B cell (primary cell): ENCODE measurements around the gene ABHD17C. TPM values are rescaled to one million over a fixed set of nuclear protein-coding genes. Genes with fewer than 3 reads are reported as not detected.

Experiments used
- ATAC-seq: fragments of 200-7000 bp; cut with Tn5 transposase; one replicate; pipeline ENCODE4 v1.10.0; 2021; ENCODE audit warnings: low read depth, mild to moderate bottlenecking, moderate number of reproducible peaks, moderate library complexity
- CTCF ChIA-PET: fragments of 350-600 bp; sonication (Branson Sonifier 250); formaldehyde crosslinking; loops from one replicate; lab custom pipeline; 2021; ENCODE audit warnings: antibody characterized with exemption, inconsistent platforms; lab: Charles Lee
- POLR2A ChIA-PET: fragments of 350-600 bp; sonication (Branson Sonifier 250); formaldehyde crosslinking; loops from one replicate; lab custom pipeline; 2021; ENCODE audit warnings: antibody characterized with exemption; lab: Charles Lee
- DNase-seq: peaks from one replicate; pipeline ENCODE4 v3.0.0; 2013
- H2AFZ ChIP-seq: 2 replicates; pipeline ENCODE4 v1.6.1; 2012; ENCODE audit warnings: mild to moderate bottlenecking, low read depth, low read length; ENCODE audit not compliant: insufficient read depth, poor library complexity, severe bottlenecking
- H3K27ac ChIP-seq, 2 donors: 1 replicate in 1 of 2; 2 replicates in 1 of 2; pipeline ENCODE4 v1.5.1; 2012 to 2013; ENCODE audit warnings: low read length in 2 of 2, mild to moderate bottlenecking in 2 of 2, moderate library complexity in 1 of 2
- H3K27me3 ChIP-seq, 4 experiments: fragments of 200-600 bp in 1 of 4; sonication (generic) in 1 of 4; replicated peaks in 1 of 4; 1 replicate in 2 of 4; 2 replicates in 2 of 4; pipeline versions ENCODE4 v1.6.1 to v1.7.0; 2013 to 2016; ENCODE audit warnings: low read length in 3 of 4, mild to moderate bottlenecking in 2 of 4, mixed read lengths in 1 of 4, moderate library complexity in 1 of 4; ENCODE audit not compliant: insufficient read depth in 4 of 4, control insufficient read depth in 3 of 4; ENCODE audit errors: control extremely low read depth in 1 of 4
- H3K36me3 ChIP-seq, 2 experiments: replicated peaks in 1 of 2; 1 replicate in 1 of 2; 2 replicates in 1 of 2; pipeline versions ENCODE4 v1.6.1 to v1.7.1; 2013; ENCODE audit warnings: low read length in 1 of 2; ENCODE audit not compliant: insufficient read depth in 2 of 2, control insufficient read depth in 1 of 2; ENCODE audit errors: control extremely low read depth in 1 of 2, extremely low read depth in 1 of 2
- H3K4me1 ChIP-seq, 2 donors: fragments of 200-600 bp in 1 of 2; sonication (generic) in 1 of 2; 1 replicate in 1 of 2; 2 replicates in 1 of 2; pipeline versions ENCODE4 v1.5.1 to v1.6.1; 2013 to 2017; ENCODE audit warnings: low read length in 2 of 2; ENCODE audit not compliant: control insufficient read depth in 2 of 2, insufficient read depth in 2 of 2
- H3K4me2 ChIP-seq: replicated peaks from 2 replicates; pipeline ENCODE3; 2012; ENCODE audit warnings: mild to moderate bottlenecking, low read depth, low read length; ENCODE audit not compliant: poor library complexity, severe bottlenecking
- H3K4me3 ChIP-seq, 5 experiments: fragments of 200-600 bp in 1 of 5; sonication (generic) in 1 of 5; 1 replicate in 3 of 5; 2 replicates in 2 of 5; pipeline versions ENCODE4 v1.5.1 to v1.7.0; 2011 to 2016; ENCODE audit warnings: low read length in 4 of 5, mild to moderate bottlenecking in 4 of 5, low read depth in 2 of 5, control low read depth in 1 of 5, moderate library complexity in 1 of 5; ENCODE audit not compliant: insufficient read depth in 1 of 5; ENCODE audit errors: control extremely low read depth in 1 of 5, extremely low read depth in 1 of 5
- H3K79me2 ChIP-seq: fragments of 200-600 bp; sonication (generic); one replicate; pipeline ENCODE4 v1.6.0; 2016; ENCODE audit warnings: low read length; ENCODE audit not compliant: control insufficient read depth, insufficient read depth
- H3K9ac ChIP-seq: fragments of 200-600 bp; sonication (generic); 2 replicates; pipeline ENCODE4 v1.6.1; 2017; ENCODE audit warnings: mild to moderate bottlenecking, low read length, moderate library complexity
- H3K9me3 ChIP-seq, 3 donors: one replicate each; pipeline versions ENCODE4 v1.6.1 to v1.7.1; 2013; ENCODE audit warnings: low read length in 2 of 3; ENCODE audit not compliant: control insufficient read depth in 2 of 3, insufficient read depth in 1 of 3; ENCODE audit errors: control extremely low read depth in 1 of 3
- H4K20me1 ChIP-seq: 2 replicates; pipeline ENCODE4 v1.6.0; 2012; ENCODE audit warnings: mild to moderate bottlenecking, low read length; ENCODE audit not compliant: insufficient read depth, control insufficient read depth, poor library complexity, severe bottlenecking
- H3K27ac Mint-ChIP-seq: one replicate; pipeline ENCODE4 v1.8.0; 2021; ENCODE audit warnings: mixed read lengths
- H3K27me3 Mint-ChIP-seq: one replicate; pipeline ENCODE4 v1.8.0; 2021; ENCODE audit warnings: mixed read lengths
- H3K4me1 Mint-ChIP-seq: one replicate; pipeline ENCODE4 v1.8.0; 2021; ENCODE audit warnings: mixed read lengths
- H3K4me3 Mint-ChIP-seq: one replicate; pipeline ENCODE4 v1.8.0; 2021; ENCODE audit warnings: mixed read lengths
- H3K9me3 Mint-ChIP-seq: one replicate; pipeline ENCODE4 v1.8.0; 2022; ENCODE audit warnings: mixed read lengths; ENCODE audit not compliant: insufficient read depth
- CTCF ChIP-seq: fragments of 200-600 bp; IDR thresholded peaks from one replicate; pipeline ENCODE4 v1.8.0; 2022; ENCODE audit warnings: antibody characterized with exemption, mild to moderate bottlenecking
- EZH2 ChIP-seq: IDR thresholded peaks from 2 replicates; pipeline ENCODE4 v1.6.1; 2012; ENCODE audit warnings: borderline replicate concordance, low read depth, mild to moderate bottlenecking, moderate library complexity, low read length; ENCODE audit not compliant: insufficient read depth, poor library complexity, severe bottlenecking
- WGBS: methylation state at CpG from one replicate; pipeline ENCODE4 v1.1.5; 2013; ENCODE audit warnings: missing lambda C conversion rate; ENCODE audit not compliant: insufficient coverage; 5-methylcytosine and 5-hydroxymethylcytosine counted together
- intact Hi-C: fragments of 100-400 bp; cut with micrococcal nuclease; formaldehyde crosslinking; loops from one replicate; pipeline ENCODE4 v1.10.0; 2022
- polyA plus RNA-seq: library from polyadenylated mRNA; depleted of rRNA; stranded (reverse); fragments of >200 nt; gene quantifications from 2 replicates; pipeline ENCODE4 v1.2.3, GENCODE V29; 2012
- total RNA-seq, 2 donors: library from RNA; stranded (reverse); fragments of 120-200 nt in 1 of 2; gene quantifications; 1 replicate in 1 of 2; 2 replicates in 1 of 2; pipeline versions ENCODE4 v1.2.3 to v1.2.4, GENCODE V29; 2013 to 2022

Gene ABHD17C
- total and polyA plus RNA-seq, 2 donors (not counting 1 experiment from before 2014, with no cell fraction given): 0.78 to 1.9 TPM

- TF ChIP-seq EZH2: no peak
- no peak for TF ChIP-seq CTCF
- ChIA-PET POLR2A (no interaction called here), CTCF (no interaction called here)
- Histone ChIP-seq H3K27me3 (no peaks in the 10 kb centered on the region), H3K9me3 (no peaks in the 10 kb centered on the region), H3K9ac (no peak overlapping the region), H3K4me2 (no peak overlapping the region), H3K27ac (no peak overlapping the region), H3K36me3 (no peaks in the 10 kb centered on the region), H2AFZ (no peak overlapping the region), H3K4me3 (no peak overlapping the region), H3K79me2 (no peaks in the 10 kb centered on the region), H3K4me1 (peaks cover 4 to 7% of the 10 kb centered on the region in 2 donors), H4K20me1 (no peaks in the 10 kb centered on the region)
- Mint-ChIP-seq H3K9me3 (no peaks in the 10 kb centered on the region), H3K4me3 (no peak overlapping the region), H3K4me1 (peaks cover 8% of the 10 kb centered on the region), H3K27me3 (peaks cover 7% of the 10 kb centered on the region), H3K27ac (no peak overlapping the region)
- intact Hi-C loops: loop anchor here (10.0 kb wide), 1 partner anchor 305 kb away; no protein-coding TSS in a partner anchor
- no peak for DNase-seq
- 79% methylated on average over 2 of the region's 5 CpGs for WGBS
- no peak for ATAC-seq
Measured at GRCh38 chr15:80689716-80690115, 5.4 kb upstream of the ABHD17C start.

- POLR2A ChIA-PET: no interaction called here
- peaks cover 15% of the 10 kb centered on the region for H3K4me1 Mint-ChIP-seq
- Histone ChIP-seq H3K9me3 (no peaks in the 10 kb centered on the region), H3K36me3 (no peaks in the 10 kb centered on the region), H3K4me2 (no peak overlapping the region), H3K27ac (no peak overlapping the region), H3K4me3 (no peak overlapping the region), H4K20me1 (no peaks in the 10 kb centered on the region), H3K79me2 (no peaks in the 10 kb centered on the region), H3K9ac (no peak overlapping the region), H3K27me3 (peaks cover 0 to 2% (median 0%) of the 10 kb centered on the region in 4 experiments), H2AFZ (no peak overlapping the region), H3K4me1 (peaks cover 10 to 17% of the 10 kb centered on the region in 2 donors)
- ATAC-seq: no peak
- H3K9me3 Mint-ChIP-seq: no peaks in the 10 kb centered on the region
- TF ChIP-seq CTCF (no peak), EZH2 (no peak)
- H3K27ac Mint-ChIP-seq: no peak overlapping the region
- DNase-seq: no peak
- whole genome bisulfite sequencing: 93% methylated on average over 3 of the region's 3 CpGs
- intact Hi-C loops: loop anchor here (10.0 kb wide), 1 partner anchor 303 kb away; no protein-coding TSS in a partner anchor
- no peak overlapping the region for H3K4me3 Mint-ChIP-seq
- CTCF ChIA-PET: no interaction called here
- H3K27me3 Mint-ChIP-seq: no peaks in the 10 kb centered on the region
Measured at GRCh38 chr15:80691575-80691974, 3.5 kb upstream of the ABHD17C start.
